Suppressor macrophage treated with lipopolysaccharide for 4 hours (primary cell): ENCODE measurements around the gene RHCG.

ENCODE experiments used
- DNase-seq: peaks from one replicate; pipeline ENCODE4 v3.0.0-alpha.2; 2020

Gene RHCG

DNA sequence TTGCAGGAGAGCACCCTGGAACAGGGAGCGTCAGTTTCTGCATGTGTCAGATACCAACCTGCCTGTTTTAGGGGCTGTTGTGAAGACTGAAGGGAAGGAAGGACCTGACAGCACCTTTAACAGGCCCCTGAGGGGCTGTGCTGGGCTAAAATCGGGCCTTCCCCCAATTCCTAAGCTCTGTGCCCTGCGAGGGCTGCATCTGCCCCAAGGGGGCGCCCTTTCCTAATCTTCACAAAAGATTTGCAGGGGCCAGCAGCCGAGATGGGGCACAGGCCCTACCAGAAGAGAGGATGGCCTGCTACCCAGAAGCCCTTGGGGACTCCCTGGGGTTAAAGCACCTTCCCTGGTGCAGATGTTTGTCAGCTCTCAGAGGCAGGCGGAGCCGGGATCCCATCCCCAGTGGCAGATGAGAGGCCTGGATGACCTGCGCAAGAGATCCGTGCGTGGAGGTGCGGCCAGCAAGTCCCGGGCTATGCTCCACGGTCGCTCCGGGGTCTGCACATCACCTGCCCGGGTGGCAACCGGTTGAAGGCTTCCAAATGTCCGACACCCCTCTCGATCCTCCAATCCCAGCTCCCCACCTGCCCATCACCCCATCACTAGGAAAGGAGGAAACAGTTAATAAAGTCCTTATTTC, 53.6 kb downstream of the RHCG start:
- peak; percentile 72 for DNase-seq

DNA sequence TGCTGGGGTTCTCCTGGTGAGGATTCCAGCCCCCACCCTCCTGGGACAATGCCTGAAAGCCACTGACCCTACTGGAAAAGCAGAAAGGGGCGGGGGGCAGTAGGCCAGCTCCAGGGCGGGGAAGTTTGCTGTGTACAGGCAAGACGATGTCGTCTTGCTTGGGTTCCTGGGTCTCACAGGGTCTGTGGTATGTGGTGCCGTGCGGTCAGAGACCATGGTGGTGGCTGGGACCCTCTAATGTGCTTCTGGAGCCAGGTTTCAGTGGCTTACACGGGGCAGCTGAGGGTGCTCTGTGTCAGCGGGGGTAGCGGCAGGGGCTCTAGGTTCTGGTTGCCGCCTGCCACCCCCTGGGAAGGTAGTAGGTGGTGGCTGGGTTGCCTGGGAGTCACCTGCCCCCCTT, 54.2 kb downstream of the RHCG start:
- DNase-seq = no peak

DNA sequence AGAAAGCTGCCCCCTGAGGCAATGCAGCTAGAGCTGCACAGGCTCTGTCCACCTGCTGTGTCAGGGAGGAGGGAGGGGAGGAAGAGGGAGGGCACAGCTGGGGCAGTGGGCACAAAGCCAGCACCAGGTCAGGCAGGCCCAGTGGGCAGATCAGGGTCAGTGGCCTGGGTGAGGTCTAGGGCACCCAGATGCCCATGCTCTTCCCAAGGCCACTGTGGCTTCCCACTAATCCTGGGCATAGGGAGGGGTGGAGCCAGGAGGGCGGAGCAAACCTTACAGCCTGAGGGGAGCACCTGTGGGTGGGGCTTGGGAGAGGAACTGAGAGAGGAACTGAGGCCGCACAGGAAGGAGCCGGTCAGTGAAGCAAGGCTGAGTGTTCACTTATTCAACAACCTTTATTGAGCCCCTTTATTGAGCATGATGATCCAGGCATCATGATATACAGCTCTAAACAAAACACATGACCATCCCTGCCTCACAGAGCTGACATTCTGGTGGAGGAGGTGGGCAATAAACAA, 55.0 kb downstream of the RHCG start:
- DNase-seq = peak; percentile 43

DNA sequence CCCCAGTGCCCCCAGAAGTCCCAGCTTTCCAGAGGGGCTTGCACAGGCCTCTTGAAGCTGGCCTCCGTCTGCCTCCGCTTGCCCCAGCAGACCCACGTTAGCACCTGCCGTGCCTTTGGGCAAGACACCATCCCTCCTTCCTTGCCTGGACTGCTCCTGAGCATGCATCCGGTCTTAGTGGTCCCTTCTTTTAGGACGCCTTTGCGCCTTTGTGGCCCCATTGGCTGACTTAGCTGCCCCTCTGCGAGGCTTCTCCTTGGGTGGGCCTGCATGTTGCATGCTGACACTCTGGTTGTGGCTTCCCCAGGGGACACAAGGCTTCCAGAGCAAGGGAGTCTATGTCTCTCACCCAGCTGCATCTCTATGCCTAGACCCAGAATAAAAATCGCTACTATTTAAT, 56.6 kb downstream of the RHCG start:
- DNase-seq = no peak

DNA sequence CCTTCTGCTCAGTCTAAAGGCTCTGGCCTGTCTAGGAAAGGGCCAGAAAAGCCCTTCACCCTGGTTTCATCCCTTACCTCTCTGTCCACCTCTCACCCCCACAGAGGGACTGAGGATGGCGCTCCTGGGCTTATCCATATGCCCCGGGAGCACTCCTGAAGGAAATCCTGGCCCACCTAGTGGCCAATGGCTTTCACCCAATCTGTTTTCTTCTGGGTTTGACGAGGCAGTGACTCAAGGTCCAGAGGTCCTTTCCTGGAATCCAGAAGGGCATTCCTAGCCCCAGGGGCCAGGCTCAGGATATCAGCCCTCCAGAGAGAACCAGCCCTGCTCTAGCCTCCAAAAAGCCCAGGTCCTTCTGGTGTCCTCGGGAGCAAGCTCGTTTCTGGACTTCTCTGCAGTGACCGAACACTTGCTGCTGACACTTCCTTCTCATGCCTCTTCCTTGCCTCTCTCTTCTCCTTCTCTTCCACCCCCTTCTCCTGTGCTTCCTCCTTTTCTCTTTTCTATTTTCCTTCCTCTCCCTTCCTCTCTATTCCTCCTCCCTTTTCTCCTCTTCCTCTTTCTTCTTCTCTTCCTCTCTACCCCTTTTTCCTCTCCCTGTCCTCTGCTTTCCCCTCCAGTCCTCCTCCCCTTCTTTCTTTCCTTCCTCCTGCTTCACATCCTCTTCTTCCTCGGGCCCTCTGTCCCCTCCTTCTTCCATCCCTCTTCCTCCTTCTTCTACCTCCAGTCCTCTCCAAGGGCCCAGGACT, 59.6 kb downstream of the RHCG start:
- DNase-seq = no peak

DNA sequence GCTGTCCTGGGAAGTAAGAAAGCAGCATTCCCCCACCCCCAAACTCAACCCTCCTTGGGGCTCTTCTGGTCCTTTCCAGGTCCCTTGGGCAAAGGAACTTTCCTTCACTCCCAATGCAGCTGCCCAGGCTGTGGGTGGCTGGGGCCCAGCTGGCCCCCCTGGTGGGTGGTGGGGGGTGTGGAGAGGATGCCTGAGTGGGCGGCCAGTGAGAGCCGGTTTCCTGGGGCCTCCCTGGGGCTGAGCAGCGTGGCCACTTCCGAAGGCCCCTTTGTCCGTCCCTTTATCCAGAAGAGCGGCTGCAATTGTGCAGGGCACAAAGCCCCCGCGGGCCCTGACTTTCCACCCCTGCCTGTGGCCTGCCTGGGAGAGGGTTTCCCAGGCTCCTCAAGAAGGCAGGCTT, 61.0 kb downstream of the RHCG start:
- DNase-seq = no peak

DNA sequence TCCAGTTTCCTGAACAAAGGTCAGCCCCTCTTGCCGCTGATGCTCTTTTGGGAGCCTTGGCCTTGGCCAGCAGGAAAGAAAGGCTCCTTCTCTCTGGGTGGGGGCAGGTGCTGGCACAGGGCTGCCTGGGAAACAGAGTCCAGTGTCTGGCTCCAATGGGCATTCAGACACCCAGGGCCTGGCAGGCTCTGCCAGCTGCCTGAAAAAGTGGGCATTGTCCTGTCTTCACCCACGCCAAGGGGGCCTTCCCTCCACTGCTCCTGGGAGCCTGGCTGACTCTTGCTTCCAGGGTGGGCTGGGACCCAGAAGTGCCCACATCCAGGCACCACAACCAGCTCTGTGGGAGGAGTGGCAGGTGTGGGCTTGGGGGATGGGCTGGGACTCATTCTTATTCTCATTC, 62.7 kb downstream of the RHCG start:
- no peak for DNase-seq

DNA sequence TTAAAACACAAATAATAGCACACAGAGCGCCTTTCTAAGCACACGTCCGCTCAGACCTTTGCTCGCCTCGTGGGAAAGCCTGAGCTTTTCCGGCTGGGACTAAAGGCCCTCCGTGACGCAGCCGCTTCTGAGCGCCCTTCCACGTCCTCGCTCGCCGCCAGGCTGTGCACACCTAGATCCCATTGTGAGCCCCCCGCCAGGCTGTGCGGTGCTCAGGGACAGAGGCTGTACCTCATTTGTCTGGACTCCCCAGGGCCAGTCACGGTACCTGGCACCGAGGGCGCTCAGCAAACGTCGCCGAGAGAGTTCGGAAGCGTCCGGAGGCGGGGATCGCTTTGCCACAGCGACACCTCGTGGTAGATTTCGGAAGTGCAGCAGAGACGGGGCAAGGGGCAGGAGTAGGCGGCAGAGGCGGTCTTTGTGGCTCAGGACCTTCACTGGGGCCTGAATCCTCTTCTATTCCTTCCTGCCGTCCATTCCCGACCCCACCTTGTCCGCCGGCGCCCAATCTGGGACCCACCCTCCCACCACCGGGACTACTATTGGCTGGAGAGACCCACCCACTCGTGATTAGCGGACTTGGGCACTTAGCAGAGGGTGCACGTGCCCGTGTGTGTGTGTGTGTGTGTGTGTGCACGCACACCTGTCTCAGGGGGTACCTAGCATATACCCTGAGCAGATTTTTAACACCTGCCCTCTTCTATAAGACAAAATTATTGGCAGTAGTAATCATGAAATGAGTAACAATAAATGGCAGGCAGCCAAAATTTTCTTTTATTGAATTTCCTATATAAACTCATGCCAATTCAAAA, 65.6 kb downstream of the RHCG start:
- DNase-seq = peak; percentile 88

DNA sequence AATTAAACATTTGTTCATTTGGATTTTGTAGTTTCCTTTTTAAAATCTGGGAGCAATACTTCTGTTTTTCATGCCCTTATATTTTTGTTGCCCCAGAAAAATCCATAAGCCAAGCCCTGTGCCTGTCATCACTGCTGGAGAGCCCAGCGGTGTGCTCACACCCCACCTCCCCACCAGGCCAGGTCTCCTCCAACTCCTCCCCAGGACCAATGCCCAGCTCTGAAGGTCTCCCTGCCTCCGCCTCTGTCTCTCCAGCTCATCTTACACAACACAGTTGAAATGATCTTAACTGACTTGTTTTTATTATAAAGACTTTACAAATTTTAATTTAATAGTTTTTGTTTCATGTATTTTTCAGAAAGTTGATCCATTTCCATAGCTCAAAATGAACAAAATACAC, 66.4 kb downstream of the RHCG start:
- no peak for DNase-seq

DNA sequence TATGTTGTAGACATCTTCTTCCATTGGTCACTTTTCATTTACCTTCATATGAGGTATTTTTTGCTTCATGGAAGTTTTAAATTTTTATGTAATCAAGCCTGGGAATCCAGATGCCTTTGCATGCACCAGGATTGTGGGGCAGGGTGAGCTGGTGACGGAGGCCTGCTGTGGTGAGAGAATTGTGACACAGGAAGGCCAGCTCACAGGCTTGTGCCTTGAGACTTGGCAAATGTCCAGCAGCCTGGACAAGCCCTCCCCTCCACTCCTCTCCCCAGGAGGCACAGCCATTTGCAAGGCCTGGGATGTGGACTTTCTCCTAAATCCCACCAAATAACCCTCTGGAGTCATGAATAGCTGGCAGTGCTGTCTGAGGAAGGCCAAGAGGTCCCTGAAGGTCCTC, 67.4 kb downstream of the RHCG start:
- peak; percentile 76 for DNase-seq

DNA sequence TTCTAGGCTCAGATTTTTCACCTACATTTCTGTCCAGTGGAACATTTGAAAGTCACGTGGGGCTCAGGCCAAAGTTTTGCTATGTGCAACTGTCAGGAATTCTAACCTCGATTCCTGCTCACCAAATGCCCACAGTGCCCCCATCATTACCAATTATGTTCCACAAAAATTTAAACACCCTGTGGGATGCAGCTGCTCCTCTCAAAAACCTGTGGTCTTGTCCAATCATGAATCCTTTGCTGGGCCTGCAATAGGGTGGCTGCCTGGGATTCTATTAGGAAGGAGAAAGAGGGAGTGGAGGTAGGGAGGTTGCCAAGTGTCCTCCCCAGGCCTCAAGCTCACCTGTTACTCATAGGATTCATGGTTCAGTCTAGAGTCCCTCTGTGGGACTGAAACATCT, 68.1 kb downstream of the RHCG start:
- DNase-seq = no peak

DNA sequence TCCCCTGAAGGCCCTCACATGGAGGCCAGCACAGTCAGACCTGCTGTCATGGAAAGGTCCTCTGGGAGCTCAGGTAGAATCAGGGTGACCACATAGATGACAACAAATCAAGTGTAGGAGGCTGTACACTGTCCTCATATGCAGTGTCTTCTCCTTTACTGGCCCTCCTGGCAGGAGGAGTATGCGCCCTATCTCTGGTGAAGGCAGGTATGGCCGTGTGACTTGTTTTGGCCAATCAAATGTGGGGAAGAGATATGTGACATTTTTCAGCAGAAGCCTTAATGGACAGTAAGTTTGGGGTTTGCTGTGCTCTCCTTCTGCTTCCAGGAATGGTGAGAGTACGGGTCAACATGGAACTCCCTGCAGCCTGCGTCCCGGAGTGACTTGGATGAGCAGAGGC, 69.9 kb downstream of the RHCG start:
- no peak for DNase-seq

DNA sequence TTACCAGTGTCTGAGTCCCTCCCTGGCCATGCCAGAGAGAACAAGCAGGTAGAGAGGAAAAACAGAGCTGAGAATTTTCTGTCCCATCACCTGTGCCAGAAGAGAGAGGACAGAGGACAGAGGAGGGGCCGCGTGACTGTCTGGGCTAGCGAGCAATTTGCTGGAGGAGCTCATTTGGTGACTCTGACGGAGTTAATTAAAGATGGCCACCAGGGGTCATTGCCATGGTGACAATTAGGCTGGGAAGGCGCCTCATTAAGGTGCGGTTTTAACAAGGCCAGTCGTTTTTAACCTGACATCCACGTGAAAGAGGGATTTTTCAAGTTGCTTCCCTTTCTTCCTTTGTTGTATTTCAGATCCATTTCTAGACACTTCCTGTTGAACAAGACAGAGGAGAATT, 72.4 kb downstream of the RHCG start:
- DNase-seq = no peak
